HG02840 (cell line): ENCODE results near the gene RAC2.
A peak's percentile ranks its signal among the peaks of the same experiment; 100 is the strongest.
"Not testable (repeated sequence)": the region's sequence is repeated elsewhere in the genome, so short reads cannot be mapped to it uniquely, and the experiment has no call there.

Experiments
- ATAC-seq: cut with Tn5 transposase; IDR thresholded peaks from one replicate; pipeline ENCODE4 v1.9.1; 2021; ENCODE audit warnings: mild to moderate bottlenecking, moderate library complexity, moderate number of reproducible peaks; ENCODE audit not compliant: unreplicated experiment, low FRiP score

Gene RAC2

GRCh38 chr22:37258005-37258752 lies 14.1 kb upstream of the RAC2 start:
- ATAC-seq = no peak

GRCh38 chr22:37256075-37256726 lies 12.1 kb upstream of the RAC2 start:
- no peak for ATAC-seq

GRCh38 chr22:37255558-37256006 lies 11.5 kb upstream of the RAC2 start:
- ATAC-seq = no peak

- no peak for ATAC-seq
Measured at GRCh38 chr22:37254867-37255233, 10.8 kb upstream of the RAC2 start.

- ATAC-seq = no peak
Measured at GRCh38 chr22:37254209-37254866, 10.3 kb upstream of the RAC2 start.

- ATAC-seq = no peak
Measured at GRCh38 chr22:37253126-37253660, 9.1 kb upstream of the RAC2 start.

- not testable (repeated sequence) for ATAC-seq
Measured at GRCh38 chr22:37251836-37252235, 7.8 kb upstream of the RAC2 start.

GRCh38 chr22:37249986-37250385 lies 5.9 kb upstream of the RAC2 start:
- no peak for ATAC-seq

- no peak for ATAC-seq
Measured at GRCh38 chr22:37248251-37248650, 4.2 kb upstream of the RAC2 start.

- no peak for ATAC-seq
Measured at GRCh38 chr22:37245740-37246139, 1.7 kb upstream of the RAC2 start.

- ATAC-seq = no peak
Measured at GRCh38 chr22:37244922-37245722, 1.1 kb upstream of the RAC2 start.

- no peak for ATAC-seq
Measured at GRCh38 chr22:37243402-37244113, 511 bp downstream of the RAC2 start.

- ATAC-seq = peak; percentile 57
Measured at GRCh38 chr22:37242395-37242918, 1.6 kb downstream of the RAC2 start.

- no peak for ATAC-seq
Measured at GRCh38 chr22:37241351-37242142, 2.5 kb downstream of the RAC2 start.

- ATAC-seq = no peak
Measured at GRCh38 chr22:37240941-37241320, 3.1 kb downstream of the RAC2 start.

- no peak for ATAC-seq
Measured at GRCh38 chr22:37240240-37240940, 3.7 kb downstream of the RAC2 start.

GRCh38 chr22:37239336-37240239 lies 4.5 kb downstream of the RAC2 start:
- no peak for ATAC-seq
